Tibial artery (tissue), 4 donors: ENCODE data around the gene FAM9C.

Experiments
- DNase-seq, 2 donors: peaks; one replicate each; pipeline ENCODE4 v3.0.0-alpha.2; 2019
- H3K27ac ChIP-seq, 2 donors: fragments of 200-600 bp; sonication (generic) in 1 of 2; 1 replicate in 1 of 2; 2 replicates in 1 of 2; pipeline ENCODE4 v1.5.1; 2018 to 2019; ENCODE audit warnings: mild to moderate bottlenecking in 1 of 2
- H3K27me3 ChIP-seq, 2 donors: fragments of 200-600 bp; sonication (generic) in 1 of 2; one replicate each; pipeline versions ENCODE4 v1.5.1 to v1.6.0; 2016 to 2019
- H3K36me3 ChIP-seq, 3 donors: fragments of 200-600 bp; sonication (generic) in 2 of 3; one replicate each; pipeline ENCODE4 v1.5.1; 2016 to 2019; ENCODE audit warnings: mild to moderate bottlenecking in 2 of 3
- H3K4me1 ChIP-seq, 4 donors: fragments of 200-600 bp; sonication (generic) in 2 of 4; 1 replicate in 3 of 4; 2 replicates in 1 of 4; pipeline ENCODE4 v1.5.1; 2016 to 2019
- H3K4me3 ChIP-seq, 2 donors: fragments of 200-600 bp; sonication (generic) in 1 of 2; 1 replicate in 1 of 2; 2 replicates in 1 of 2; pipeline ENCODE4 v1.5.1; 2018 to 2019; ENCODE audit warnings: mild to moderate bottlenecking in 2 of 2
- H3K9me3 ChIP-seq, 3 donors: fragments of 200-600 bp; sonication (generic) in 1 of 3; one replicate each; pipeline ENCODE4 v1.5.1; 2016 to 2019
- intact Hi-C: fragments of 100-400 bp; cut with DNase I; formaldehyde crosslinking; loops from one replicate; pipeline ENCODE4 v1.15.0; 2023; ENCODE audit warnings: low total_unique reads
- TF ChIP-seq, protein P1 (sequence below), 2 experiments: fragments of 200-600 bp in 1 of 2; fragments of 450-650 bp in 1 of 2; IDR thresholded peaks; one replicate each; pipeline ENCODE4 v1.5.1; 2017 to 2019; ENCODE audit warnings: antibody characterized with exemption in 2 of 2, mild to moderate bottlenecking in 1 of 2, moderate library complexity in 1 of 2

FAM9C gene

GRCh38 chrX:12999422-12999821, 45.0 kb downstream of the FAM9C start:
- H3K27ac ChIP-seq = no peak overlapping the region
- no peaks in the 10 kb centered on the region for H3K36me3 ChIP-seq
- no peaks in the 10 kb centered on the region for H3K9me3 ChIP-seq
- H3K4me3 ChIP-seq = no peak overlapping the region
- TF ChIP-seq, protein P1, sequence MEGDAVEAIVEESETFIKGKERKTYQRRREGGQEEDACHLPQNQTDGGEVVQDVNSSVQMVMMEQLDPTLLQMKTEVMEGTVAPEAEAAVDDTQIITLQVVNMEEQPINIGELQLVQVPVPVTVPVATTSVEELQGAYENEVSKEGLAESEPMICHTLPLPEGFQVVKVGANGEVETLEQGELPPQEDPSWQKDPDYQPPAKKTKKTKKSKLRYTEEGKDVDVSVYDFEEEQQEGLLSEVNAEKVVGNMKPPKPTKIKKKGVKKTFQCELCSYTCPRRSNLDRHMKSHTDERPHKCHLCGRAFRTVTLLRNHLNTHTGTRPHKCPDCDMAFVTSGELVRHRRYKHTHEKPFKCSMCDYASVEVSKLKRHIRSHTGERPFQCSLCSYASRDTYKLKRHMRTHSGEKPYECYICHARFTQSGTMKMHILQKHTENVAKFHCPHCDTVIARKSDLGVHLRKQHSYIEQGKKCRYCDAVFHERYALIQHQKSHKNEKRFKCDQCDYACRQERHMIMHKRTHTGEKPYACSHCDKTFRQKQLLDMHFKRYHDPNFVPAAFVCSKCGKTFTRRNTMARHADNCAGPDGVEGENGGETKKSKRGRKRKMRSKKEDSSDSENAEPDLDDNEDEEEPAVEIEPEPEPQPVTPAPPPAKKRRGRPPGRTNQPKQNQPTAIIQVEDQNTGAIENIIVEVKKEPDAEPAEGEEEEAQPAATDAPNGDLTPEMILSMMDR (IDR thresholded peaks at IDR 0.05) = no peak
- H3K4me1 ChIP-seq = no peaks in the 10 kb centered on the region
- intact Hi-C loops = no loop called here
- no peaks in the 10 kb centered on the region for H3K27me3 ChIP-seq
- DNase-seq = no peak

DNA sequence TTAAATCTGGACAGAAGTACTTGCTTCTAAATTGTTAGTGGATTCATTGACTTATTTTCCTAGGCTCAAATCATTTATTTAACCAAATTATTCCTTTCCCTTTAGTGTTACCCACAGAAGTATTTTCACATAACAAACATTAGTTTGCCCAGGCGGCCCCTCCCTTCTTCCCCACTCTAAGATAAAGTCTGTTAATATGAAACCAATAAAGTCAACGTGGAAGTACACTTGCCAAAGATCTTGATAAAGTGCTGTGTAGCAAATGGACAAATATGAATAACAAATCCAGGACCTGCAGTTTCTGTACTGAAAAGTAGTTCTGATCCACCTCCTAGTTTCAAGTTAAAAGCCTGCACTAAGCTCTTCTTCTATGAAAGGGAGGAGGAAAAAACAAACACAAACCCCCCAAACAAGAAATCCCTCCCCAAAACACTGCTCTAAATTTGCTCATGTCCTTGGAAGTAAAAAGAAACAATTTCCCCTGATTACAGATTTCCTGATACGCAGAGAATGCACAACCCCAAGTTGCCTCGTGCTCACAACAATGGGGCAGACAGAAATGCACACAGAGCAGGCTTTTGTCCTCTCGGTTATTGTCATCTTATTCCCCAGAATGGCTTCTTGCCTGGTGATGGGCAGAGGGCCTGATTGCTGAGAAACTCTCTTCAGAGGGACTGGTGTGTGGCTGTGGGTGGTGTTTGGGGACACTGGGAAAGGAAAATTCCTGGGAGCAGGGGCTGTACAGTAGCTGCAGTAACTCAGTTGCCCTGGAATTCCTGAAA, 46.3 kb downstream of the FAM9C start:
- DNase-seq = no peak
- no peaks in the 10 kb centered on the region for H3K4me1 ChIP-seq
- TF ChIP-seq, protein P1 (IDR thresholded peaks at IDR 0.05) = no peak
- intact Hi-C loops = no loop called here
- H3K9me3 ChIP-seq = no peaks in the 10 kb centered on the region
- no peak overlapping the region for H3K27ac ChIP-seq
- H3K36me3 ChIP-seq = no peaks in the 10 kb centered on the region
- H3K27me3 ChIP-seq = no peaks in the 10 kb centered on the region
- no peak overlapping the region for H3K4me3 ChIP-seq

DNA sequence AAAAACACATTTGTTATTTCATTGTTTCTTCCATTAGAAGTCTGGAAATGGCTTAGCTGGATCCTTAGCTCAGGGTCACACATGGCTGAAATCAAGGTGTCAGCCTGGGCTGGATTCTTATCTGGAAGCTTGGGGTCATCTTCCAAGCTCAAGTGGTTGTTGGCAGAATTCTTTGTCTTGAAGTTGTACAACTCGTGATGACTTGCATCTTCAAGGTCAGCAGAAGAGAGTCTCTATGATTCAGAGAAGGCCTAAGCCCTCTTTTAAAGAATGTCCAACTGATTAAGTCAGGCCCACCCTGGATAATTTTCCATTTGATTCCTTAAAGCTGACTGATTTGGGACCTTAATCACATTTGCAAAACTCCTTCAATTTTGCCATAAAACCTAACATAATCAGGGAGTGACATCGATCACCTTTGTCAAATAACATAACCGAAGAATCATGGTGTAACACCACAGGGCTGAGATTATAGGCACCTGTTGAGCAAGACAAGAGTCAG, 47.4 kb downstream of the FAM9C start:
- intact Hi-C loops = no loop called here
- H3K27me3 ChIP-seq = no peaks in the 10 kb centered on the region
- no peaks in the 10 kb centered on the region for H3K4me1 ChIP-seq
- H3K27ac ChIP-seq = no peak overlapping the region
- no peak for DNase-seq
- TF ChIP-seq, protein P1 (IDR thresholded peaks at IDR 0.05) = no peak
- no peaks in the 10 kb centered on the region for H3K9me3 ChIP-seq
- H3K4me3 ChIP-seq = no peak overlapping the region
- no peaks in the 10 kb centered on the region for H3K36me3 ChIP-seq

DNA sequence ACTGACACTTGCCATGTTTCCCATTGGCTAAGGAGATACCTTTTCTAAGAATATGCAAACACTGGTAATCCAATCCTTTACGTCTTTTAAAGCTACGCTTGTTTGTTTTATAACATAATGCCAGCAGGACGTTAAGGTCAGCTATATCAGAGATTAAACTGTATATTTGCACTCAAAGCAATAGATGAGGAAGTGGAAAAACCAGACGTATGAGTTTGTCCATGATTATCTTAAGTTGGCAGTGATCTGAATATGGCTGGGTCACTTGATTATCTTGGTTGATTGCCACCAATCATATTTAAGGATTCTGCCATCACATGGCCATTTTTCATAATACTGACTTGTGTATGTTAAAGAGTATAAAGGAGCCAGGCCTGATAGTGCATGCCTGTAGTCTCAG, 50.1 kb downstream of the FAM9C start:
- Histone ChIP-seq H3K27me3 (no peaks in the 10 kb centered on the region), H3K36me3 (no peaks in the 10 kb centered on the region), H3K9me3 (no peaks in the 10 kb centered on the region), H3K4me3 (no peak overlapping the region), H3K27ac (no peak overlapping the region), H3K4me1 (peaks cover 0 to 1% (median 0%) of the 10 kb centered on the region in 4 donors)
- TF ChIP-seq, protein P1 (IDR thresholded peaks at IDR 0.05) = no peak
- no peak for DNase-seq
- intact Hi-C loops = no loop called here

DNA sequence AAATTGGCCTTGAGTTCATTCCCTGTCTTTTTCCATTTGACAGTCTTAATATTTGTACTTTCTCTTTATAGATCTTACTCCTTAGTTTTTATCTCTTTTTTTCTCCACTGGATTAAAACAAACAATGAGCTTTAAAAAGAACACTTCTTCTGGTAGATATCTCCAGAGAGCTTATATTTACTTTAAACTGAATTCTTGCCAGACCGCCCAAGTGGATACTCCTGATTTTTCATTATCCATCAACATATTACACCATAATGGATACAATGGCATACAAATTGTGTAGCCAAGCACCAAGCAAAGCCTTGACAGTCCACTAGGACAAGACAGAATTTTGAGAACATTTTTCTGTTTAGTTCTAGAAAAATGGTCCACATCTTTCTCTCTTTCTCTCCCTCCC, 50.6 kb downstream of the FAM9C start:
- peaks cover 0 to 6% (median 0%) of the 10 kb centered on the region in 4 donors for H3K4me1 ChIP-seq
- no peak overlapping the region for H3K27ac ChIP-seq
- no peak for DNase-seq
- no peaks in the 10 kb centered on the region for H3K9me3 ChIP-seq
- TF ChIP-seq, protein P1 (IDR thresholded peaks at IDR 0.05) = no peak
- H3K36me3 ChIP-seq = no peaks in the 10 kb centered on the region
- no peaks in the 10 kb centered on the region for H3K27me3 ChIP-seq
- intact Hi-C loops = no loop called here
- no peak overlapping the region for H3K4me3 ChIP-seq
